Measurements from ENCODE around the gene ANKS1B.
"Not testable (repeated sequence)": the region's sequence is repeated elsewhere in the genome, so short reads cannot be mapped to it uniquely, and the experiment has no call there.

The ANKS1B gene

GRCh38 chr12:99686142-99686541 is 298.6 kb downstream of the ANKS1B start:
- no peak for DNase-seq

DNA sequence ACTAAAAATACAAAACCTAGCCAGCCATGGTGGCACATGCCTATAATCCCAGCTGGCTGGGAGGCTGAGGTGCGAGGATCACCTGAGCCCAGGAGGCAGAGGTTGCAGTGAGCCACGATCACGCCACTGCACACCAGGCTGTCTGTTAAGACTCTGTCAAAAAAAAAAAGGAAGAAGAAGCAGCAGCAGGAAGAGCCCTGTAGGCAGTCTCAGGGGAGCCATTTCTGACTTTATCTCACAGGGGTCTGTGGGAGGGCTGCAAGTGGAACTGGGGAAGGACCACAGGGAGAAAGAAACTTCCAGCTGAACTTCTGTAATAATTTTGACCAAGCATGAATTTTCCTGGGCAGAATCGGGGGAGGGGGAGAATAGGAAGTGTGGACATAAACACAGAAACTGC is 304.5 kb downstream of the ANKS1B start:
- no peak for DNase-seq

DNA sequence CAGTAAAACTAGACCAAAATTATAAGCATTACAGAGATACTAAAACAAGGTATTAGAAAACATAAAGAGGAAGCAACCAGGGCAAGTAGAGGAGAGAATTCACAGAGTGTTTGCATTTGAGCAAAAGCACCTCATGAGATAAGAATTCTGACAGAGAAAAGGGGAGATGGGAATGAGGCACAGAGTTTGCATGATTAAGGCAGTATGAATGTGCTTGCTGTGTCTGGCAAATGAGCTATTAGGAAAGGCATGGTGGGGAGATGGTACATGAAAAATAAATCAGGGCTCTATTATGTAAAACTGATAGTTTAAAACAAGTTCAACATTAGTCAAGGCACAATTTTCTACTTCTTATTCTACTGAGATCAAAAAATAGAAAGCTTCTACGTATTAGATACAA is 314.1 kb downstream of the ANKS1B start:
- DNase-seq = no peak

DNA sequence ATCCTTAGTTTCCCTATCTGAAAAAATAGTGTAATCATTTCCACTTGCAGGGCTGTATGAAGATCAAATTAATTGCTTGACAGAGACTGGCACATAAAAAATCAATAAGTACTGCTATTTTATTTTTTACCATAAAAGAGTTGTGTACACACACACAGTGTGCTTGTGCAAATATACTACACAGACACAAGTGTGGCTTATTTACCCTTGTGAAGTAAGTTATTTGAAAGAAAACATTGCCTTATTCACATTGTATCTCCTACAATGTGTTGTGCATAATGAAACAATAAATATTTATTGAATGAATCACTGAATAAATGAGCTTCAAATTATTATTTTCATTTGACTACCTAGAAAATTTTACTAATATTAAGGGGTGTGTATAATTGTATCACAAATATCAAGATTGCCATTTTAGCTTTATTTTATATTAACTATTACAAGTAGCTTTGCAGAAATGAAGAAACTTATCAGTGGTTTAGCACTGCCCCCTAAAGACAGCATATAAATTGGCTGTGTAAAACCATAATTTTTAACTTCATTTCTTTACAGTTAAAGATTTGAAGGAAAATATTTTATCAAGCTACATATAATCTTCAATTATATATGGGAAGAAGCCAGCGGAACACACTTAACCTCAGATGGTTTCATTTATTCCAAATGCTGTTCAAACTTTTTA is 325.9 kb downstream of the ANKS1B start:
- no peak for DNase-seq

- DNase-seq = no peak
Observed at GRCh38 chr12:99649551-99649950, 335.2 kb downstream of the ANKS1B start.

- DNase-seq = no peak
Observed at GRCh38 chr12:99648183-99648582, 336.6 kb downstream of the ANKS1B start.

- no peak for DNase-seq
Observed at GRCh38 chr12:99647453-99647852, 337.3 kb downstream of the ANKS1B start, which contains the start of gene GARIN6. GARIN6 (plus strand) TSS chr12:99647753; CDS start chr12:99648175, 422 bp downstream.

- DNase-seq = no peak
Observed at GRCh38 chr12:99644629-99645028, 340.1 kb downstream of the ANKS1B start.

GRCh38 chr12:99627459-99627858 is 357.3 kb downstream of the ANKS1B start:
- DNase-seq = no peak

DNA sequence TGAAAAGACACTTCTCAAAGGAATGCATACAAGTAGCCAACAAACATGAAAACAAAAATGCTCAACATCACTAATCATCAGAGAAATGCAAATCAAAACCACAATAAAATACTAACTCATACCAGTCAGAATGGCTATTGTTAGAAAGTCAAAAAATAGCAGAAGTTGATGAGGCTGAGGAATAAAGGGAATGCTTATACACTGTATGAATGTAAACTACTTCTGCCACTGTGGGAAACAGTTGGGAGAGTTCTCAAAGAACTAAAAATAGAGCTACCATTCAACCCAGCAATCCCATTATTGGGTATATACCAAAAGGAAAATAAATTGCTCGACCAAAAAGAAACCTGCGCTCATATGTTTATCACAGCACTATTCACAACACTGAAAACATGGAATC is 360.1 kb downstream of the ANKS1B start:
- not testable (repeated sequence) for DNase-seq

DNA sequence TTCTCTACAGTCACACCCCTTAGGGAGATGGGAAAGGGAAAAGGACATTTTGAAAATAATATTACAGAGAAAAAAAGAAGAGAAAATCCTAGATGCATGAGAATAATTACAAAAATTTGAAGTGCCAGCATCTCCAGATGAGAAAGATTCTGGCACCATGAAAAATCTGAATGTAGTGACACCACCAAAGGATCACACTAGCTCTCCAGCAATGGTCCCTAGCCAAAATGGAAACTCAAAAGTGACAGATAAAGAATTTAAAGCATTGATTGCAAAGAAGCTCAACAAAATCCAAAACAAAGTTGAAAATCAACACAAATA is 364.6 kb downstream of the ANKS1B start:
- no peak for DNase-seq

DNA sequence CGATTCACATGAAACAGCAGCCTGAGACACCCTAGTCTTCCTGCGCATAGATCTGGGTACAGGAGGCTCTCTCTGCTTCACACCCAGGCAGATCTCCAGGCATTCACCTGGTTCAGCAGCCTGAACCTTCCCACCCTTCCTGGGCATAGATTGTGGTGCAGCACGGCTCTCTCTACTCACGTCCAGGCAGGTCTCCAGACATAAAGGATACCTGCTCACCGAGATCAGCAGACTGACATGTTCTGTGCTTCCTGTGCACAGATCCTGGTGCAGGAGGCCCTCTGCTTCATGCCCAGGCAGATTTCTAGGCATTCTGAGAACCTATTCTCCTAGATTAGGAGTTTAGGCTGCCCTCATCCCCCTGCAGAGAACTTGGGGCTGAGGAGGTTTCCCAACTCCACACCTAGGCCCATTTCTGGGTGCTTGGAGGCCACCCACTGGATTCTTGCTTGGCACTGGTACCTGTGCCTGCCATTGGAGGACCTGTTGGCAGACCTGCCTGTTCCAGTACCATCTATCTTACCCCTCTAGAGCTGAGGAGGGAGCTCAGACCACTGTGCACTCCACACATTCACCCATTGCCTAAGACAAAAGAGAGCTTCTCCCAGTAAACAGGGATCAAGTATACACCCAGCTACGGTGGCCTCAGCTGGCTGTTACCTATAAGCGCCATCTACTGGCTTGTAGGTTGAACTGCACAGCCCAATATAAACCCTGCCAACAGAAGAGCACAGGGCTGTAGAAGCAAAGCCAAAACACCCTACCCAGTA is 365.2 kb downstream of the ANKS1B start:
- no peak for DNase-seq

DNA sequence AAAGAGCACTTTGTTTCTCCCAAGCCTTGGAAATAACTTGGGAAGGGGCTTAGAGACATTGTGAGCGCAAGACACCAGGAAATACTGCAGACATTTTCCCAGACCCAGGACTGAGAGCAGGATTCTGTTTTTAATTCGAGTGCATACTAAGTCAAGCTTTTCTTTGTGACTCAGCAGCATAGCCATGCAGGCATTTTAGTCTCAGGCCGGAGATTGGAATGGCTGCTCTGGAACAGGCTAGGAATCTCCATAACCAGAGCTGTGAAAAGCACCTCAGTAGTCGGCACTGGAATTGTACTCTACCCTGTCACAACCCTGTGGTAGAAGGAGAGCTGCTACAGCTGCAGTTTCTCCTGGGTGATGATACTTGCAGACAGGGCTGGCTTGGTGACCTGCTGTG is 366.1 kb downstream of the ANKS1B start:
- no peak for DNase-seq

- no peak for DNase-seq
Observed at GRCh38 chr12:99611599-99611998, 373.1 kb downstream of the ANKS1B start.

GRCh38 chr12:99611117-99611516 is 373.6 kb downstream of the ANKS1B start:
- DNase-seq = no peak

GRCh38 chr12:99609455-99610181 is 375.1 kb downstream of the ANKS1B start:
- DNase-seq = no peak

DNA sequence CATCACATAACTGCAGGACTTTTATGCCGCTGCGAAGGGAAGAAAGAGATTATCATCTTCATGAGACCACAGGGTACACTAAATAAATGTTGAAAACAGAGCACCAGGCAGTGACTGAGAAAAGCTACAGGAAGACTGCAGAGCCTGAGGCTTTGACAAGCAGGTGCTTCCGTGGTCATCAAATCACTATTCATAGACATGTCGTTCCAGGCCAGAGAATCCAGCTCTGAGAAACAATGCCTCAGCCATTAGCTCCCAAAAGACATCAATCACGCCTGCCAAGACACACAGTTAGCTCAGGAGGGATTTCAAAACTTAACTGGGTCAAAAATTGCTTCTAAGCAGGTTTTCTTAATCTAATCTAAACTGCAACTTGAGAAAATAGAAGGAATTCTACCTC is 384.3 kb downstream of the ANKS1B start:
- no peak for DNase-seq

DNA sequence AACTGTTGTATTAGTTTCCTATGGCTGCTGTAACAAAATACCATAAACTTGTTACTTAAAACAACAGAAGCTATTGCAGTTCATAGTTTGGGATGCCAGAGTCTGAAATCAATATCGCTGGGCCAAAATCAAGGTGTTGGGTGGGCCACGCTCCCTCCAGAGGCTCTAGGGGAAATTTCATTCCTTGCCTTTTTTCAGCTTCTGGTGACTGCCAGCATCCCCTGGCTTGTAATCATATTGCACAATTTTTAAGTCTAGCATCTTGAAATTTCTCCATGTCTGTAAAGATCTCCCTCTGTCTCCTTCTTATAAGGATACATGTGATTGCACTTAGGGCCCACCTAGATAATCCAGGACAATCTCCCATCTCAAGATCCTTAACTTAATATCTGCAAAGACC is 386.0 kb downstream of the ANKS1B start:
- no peak for DNase-seq

- DNase-seq = no peak
Observed at GRCh38 chr12:99596762-99597161, 388.0 kb downstream of the ANKS1B start.

DNA sequence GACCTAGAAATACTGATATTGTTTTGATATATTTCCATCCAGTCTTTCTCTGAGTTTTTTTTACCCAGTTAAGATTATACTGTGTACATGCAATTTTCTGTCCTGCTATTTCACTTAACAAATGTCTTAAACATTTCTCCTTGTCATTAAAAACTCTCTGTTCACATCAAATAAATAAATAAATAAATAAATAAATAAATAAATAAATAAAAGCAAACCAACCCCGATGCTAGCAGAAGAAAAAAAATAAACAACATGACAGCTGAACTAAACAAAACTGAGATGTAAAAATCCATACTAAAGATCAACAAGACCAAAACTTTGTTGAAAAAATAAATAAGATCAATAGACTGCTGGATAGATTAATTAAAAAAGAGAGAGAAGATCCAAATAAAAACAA is 407.6 kb downstream of the ANKS1B start:
- not testable (repeated sequence) for DNase-seq

- no peak for DNase-seq
Observed at GRCh38 chr12:99573980-99574379, 410.8 kb downstream of the ANKS1B start.

- no peak for DNase-seq
Observed at GRCh38 chr12:99567072-99567471, 417.7 kb downstream of the ANKS1B start.

- DNase-seq = no peak
Observed at GRCh38 chr12:99558109-99558508, 426.6 kb downstream of the ANKS1B start.

DNA sequence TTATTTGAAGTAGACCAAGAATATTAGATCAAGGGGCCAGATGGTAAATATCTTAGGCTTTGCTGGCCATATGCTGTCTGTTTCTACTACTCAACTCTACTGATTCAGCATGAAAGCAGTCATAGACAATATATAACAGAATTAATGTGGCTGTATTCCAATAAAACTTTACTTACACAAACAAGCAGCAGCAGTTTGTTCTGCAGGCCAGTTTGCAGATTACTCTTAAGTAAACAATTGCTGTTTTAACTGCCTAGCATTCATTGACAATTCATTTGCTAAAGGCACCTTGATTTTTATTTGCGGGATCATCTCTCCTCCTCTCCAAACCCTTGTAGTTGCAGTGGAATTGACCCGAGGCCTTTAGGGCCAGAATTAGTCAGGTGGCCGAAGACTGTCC is 431.3 kb downstream of the ANKS1B start:
- DNase-seq = no peak
